HG02981 (cell line): ENCODE data around the gene SPHK1.

Experiments used
- ATAC-seq: cut with Tn5 transposase; IDR thresholded peaks from one replicate; pipeline ENCODE4 v1.9.1; 2021; ENCODE audit warnings: mild to moderate bottlenecking, moderate library complexity; ENCODE audit not compliant: unreplicated experiment

Gene SPHK1

DNA sequence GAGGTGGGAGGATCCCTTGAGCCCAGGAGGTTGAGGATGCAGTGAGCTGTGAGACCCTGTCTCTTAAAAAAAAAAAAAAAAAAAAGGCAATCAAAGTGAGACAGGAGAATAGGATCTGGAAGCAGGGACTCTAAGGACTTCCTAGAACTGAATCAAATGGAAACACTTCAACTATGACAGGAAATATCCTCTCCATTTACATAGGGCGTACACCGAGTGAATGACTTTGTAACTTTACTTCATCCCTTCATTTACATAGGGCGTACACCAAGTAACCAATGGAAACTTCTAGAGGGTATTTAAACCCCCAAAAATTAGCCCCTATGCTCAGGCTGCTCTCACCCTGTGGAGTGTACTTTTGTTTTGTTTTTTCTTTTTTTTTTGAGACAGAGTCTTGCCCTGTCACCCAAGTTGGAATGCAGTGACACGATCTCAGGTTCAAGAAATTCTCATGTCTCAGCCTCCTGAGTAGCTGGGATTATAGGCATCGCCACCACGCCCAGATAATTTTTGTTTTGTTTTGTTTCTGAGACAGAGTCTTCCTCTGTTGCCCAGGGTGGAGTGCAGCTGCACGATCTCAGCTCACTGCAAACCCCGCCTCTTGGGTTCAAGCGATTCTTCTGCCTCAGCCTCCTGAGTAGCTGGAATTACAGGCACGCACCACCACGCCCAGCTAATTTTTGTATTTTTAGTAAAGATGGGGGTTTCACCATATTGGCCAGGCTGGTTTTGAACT lies 21.1 kb upstream of the SPHK1 start:
- ATAC-seq: no peak

DNA sequence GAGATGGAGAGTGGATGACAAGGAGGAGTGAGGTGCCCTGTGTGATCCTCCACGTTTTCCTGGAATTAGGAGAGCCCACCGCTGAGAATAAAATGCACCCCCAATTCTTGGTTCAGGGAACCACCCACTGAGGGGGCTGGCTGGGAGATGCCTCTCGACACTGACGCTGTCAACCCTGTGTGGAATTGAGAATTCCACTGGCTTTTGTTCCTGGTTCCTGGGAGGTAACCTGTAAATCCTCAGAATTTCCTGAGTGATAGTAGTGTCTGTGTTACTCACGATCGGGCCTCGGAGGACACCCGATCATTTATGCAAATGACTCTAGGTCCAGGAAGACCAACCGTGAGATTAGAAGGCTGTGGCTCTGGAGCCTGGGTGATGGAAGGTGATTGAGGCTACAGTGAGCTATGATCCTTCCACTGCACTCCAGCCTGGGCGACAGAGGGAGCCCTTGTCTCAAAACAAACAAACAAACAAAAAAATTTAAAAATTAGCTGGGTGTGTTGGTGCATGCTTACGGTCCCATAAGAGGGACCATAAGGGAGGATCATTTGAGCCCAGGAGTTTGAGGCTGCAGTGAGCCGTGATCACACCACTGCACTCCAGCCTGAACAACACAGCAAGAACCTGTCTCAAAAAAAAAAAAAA lies 19.0 kb upstream of the SPHK1 start:
- no peak for ATAC-seq

DNA sequence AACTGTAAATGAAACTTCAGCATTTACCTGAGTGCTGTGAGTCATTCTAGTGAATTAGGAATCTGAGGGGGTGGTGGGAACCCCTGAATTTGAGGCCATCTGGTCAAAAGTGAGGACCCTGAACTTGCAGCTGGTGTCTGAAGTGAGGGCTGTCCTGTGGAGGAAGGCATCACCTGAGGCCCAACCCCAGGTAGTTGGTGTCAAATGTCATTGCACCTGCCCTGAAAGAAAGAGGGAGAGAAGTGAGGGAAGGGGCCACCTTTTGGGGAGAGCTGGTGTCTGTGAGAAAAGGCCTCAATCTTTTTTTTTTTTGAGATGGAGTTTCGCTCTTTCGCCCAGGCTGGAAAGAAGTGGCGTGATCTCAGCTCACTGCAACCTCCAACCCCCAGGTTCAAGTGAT lies 18.2 kb upstream of the SPHK1 start:
- ATAC-seq: no peak

GRCh38 chr17:76367642-76368041 lies 16.8 kb upstream of the SPHK1 start:
- no peak for ATAC-seq

GRCh38 chr17:76368545-76368944 lies 15.9 kb upstream of the SPHK1 start:
- ATAC-seq: no peak

DNA sequence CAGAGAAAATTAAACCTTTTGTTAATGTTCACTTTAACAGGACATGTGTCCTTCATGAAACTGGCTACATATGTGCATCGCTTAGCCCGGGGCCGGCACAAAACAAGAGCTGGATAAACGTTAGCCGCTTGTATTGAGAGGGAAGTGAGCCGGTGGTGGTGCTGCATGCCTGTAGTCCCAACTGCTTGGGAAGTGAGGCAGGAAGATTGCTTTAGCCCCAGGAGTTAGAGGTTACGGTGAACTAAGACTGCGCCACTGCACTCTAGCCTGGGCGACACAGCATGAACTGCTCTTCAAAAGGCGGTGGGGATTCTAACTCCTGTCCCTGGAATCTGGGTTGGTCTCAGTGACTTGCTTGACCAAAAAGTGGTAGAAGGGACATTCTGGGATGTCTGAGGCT lies 15.0 kb upstream of the SPHK1 start:
- ATAC-seq: no peak

DNA sequence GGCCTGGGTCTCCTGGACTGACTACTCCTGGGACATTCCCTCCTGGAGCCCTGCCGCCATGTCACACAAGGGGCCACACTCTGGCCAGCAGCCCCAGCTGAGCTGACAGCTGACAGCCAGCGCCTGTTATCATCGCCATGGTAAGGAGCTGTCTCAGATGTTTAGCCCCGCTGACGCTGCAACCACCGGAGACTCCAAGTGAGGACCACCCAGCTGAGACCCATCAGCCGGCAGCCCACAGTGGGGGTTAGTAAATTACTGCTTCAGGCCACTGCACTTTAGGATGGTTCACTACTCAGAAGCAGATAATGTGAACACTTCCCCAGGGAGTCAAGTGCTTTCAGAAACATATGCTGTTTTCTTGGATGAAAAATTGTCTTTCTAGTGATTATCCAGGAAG lies 14.6 kb upstream of the SPHK1 start:
- no peak for ATAC-seq

GRCh38 chr17:76370261-76370993 lies 14.0 kb upstream of the SPHK1 start:
- ATAC-seq: no peak

DNA sequence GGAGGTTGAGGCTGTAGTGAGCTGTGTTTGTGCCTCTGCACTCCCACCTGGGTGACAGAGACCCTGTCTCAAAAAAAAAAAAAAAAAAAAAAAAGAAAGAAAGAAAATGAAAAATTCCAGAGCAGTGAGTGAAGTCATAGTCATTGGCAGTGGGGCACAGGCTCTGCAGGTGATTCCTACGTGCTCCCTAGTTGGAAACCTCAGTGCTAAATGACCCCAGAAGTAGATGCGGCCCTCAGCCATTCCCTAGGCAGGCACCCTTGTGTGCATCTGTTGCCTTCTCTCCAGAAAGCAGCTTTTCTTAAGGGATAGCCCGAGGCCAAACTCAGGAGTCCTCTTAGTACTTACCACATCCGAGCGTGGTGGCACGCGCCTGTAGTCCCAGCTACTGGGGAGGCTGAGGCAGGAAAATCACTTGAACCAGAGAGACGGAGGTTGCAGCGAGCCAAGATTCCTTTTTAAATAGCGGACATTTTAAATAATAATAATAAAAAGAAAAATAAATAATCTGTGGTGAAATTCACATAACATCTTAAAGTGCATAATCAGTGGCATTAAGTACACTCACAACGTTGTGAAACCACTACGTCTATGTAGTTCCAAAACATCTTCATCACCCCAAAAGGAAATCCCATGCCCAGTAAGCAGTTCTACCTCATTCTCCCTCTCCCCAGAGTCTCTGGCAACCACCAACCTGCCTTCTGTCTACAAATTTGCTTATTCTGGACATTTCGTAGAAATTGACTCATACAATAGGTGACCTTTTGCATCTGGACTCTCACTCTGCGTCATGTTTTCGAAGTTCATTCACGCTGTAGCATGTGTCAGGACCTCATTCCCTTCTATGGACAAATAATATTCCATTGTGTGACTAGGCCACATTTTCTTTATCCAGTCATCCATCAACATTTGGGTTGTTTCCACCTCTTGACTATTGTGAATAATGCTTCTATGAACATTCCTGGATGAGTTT lies 12.5 kb upstream of the SPHK1 start:
- no peak for ATAC-seq

- ATAC-seq: no peak
Observed at GRCh38 chr17:76376318-76377133, 7.9 kb upstream of the SPHK1 start.

DNA sequence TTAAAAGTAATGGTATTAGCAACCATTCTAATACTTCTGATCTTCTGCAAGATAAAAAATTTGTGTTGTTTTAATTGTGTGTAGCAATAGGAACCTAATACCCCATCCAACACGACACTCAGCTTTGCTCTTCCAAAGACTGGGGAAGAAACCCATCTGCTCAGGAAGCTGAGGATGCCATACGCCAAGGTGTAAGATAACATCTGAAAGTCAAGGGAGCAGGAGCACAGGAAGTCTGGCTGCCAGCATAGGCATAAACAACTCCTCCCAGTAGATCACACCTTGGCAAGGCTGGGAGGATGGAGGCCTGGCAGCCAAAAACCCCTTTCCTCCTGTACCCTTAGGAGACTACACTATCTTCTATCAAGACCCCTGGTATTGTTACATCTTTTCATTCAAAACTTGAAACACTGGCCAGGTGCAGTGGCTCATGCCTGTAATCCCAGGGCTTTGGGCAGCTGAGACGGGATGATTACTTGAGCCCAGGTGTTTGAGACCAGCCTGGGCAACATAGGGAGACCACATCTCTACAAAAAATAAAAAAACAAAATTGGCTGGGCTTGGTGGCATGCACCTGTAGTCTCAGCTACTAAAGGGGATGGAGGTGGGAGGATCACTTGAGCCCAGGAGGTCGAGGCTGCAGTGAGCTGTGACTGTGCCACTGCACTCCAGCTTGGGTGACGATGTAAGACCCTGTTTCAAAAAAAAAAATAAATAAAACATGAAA lies 5.7 kb upstream of the SPHK1 start:
- no peak for ATAC-seq

DNA sequence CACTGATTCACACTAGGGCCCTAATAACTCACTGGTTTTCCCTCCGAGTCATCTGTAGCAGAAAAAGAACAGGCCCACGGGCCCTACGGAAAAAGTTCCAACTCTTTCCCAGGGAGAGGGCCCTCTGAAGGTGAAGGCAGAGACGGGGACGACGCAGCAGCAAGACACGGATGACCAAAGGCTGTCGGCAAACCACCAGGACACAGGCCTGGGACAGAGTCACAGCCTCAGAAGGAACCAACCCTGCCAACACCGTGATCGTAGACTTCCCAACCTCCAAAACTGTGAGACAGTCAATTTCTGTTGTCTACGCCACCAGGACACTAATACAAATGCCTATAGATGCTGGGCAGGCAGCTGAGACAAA lies 5.2 kb upstream of the SPHK1 start:
- ATAC-seq: no peak

DNA sequence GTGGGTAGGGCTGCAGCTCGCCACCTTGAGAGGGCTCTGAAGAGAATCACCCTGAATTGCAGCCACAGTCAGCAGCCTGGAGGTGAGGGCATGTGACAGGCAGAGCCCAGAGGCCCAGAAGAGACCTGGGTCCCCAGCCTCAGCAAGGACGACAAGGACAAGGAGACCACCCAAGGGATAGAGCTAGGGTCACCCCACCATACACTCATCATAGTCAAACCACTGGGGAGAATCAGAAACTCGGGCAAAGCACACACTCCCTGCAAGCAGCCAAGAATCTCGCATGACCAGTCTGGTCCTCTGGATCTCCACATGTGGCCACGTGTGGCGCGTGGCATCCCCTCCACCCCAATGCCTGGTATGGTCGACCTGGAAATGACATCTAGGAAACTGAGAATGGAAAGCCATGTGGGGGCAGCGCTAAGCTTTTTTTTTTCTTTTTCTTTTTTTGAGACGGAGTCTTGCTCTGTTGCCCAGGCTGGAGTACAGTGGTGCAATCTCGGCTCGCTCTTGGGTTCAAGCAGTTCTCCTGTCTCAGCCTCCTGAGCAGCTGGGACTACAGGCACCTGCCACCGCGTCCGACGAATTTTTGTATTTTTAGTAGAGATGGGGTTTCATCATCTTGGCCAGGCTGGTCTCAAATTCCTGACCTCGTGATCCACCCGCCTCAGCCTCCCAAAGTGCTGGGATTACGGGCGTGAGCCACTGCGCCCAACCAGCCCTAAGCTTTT lies 4.6 kb upstream of the SPHK1 start:
- no peak for ATAC-seq

- no peak for ATAC-seq
Observed at GRCh38 chr17:76381633-76382350, 2.6 kb upstream of the SPHK1 start.

DNA sequence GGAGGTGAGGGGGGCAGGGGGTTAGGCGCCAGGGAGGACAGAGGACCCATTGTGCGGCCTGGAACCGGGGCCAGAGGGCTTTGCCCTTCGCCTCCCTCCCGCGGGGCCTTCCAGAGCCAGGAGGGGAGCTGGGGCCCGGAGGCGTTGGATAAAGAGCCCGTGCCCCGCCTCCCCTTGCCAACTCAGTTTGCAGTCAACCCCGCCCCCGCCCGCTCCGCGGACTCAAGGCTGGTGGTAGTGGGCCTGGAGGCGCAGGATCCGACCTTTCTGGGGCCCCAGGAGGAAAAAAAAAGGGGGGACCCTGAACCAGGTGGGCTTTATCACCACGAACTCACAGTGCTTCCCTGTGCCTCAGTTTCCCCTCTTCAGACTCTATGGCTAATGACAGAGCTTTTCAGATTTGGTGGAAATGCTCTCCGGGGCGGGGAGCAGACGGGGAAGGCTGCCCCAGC lies 2.0 kb upstream of the SPHK1 start:
- no peak for ATAC-seq

DNA sequence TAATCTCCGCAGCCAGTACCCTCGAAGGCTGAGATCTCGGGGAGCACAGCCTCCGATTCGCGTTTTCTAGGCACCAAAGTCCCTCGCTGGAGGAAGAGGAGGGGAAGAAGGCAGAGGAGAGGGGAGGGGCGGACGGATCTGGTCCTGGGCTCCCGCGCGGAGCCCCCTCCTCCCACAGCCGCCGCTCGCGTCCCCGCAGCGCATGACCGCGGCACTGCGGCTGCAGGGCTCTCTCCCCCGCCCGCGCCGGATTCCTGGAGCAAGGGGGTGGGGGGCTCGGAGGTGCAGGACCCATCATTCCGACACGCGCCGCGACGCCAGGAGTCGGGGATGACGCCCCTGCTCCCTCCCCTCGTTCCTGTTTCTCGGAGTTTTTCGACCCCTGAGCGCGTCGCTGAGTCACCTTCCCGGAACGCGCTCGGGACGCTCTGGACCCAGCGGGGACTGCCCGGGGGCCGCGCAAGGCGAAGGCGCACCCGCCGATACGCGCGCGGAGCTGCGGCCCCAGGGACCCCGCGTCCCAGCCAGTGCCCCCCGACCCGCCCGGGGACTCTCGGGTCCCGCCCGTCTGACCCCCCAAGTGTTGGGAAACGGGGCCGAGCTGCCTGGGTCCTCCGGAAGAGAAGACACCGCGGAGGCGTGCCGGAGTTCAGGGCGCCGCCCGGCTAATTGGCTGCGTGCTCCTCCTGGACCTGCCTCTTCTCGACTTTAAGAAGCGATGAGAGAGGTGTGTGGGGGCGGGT lies 1.4 kb upstream of the SPHK1 start:
- ATAC-seq: no peak

- no peak for ATAC-seq
Observed at GRCh38 chr17:76383546-76384221, 725 bp upstream of the SPHK1 start.
